Right cardiac atrium (tissue), 5 donors: ENCODE results near the gene RFPL3. TPM values are rescaled to one million over a fixed set of nuclear protein-coding genes. Genes with fewer than 3 reads are reported as not detected.

Source experiments
- ATAC-seq, 2 donors: fragments of 200-7000 bp; cut with Tn5 transposase; one replicate each; pipeline versions ENCODE4 v1.8.0 to v1.9.1; 2020; ENCODE audit warnings: moderate library complexity in 2 of 2, mild to moderate bottlenecking in 1 of 2
- DNase-seq, 3 donors: peaks; one replicate each; pipeline ENCODE4 v3.0.0-alpha.2; 2020
- H3K27ac ChIP-seq: one replicate; pipeline ENCODE4 v1.5.1; 2013; ENCODE audit warnings: mild to moderate bottlenecking, low read length, control low read depth, moderate library complexity
- H3K27me3 ChIP-seq: one replicate; pipeline ENCODE4 v1.6.1; 2013; ENCODE audit not compliant: control insufficient read depth, insufficient read depth
- H3K4me1 ChIP-seq: one replicate; pipeline ENCODE4 v1.6.1; 2013; ENCODE audit warnings: low read length; ENCODE audit not compliant: control insufficient read depth, insufficient read depth
- H3K4me3 ChIP-seq: one replicate; pipeline ENCODE4 v1.5.1; 2013; ENCODE audit warnings: low read length, control low read depth
- H3K9me3 ChIP-seq: one replicate; pipeline ENCODE4 v1.6.1; 2013; ENCODE audit warnings: low read length; ENCODE audit not compliant: control insufficient read depth
- WGBS: extraction: QIAGEN DNeasy Blood & Tissue Kit; methylation state at CpG from one replicate; pipeline ENCODE4 v1.1.7; 2013; 5-methylcytosine and 5-hydroxymethylcytosine counted together
- intact Hi-C, 4 donors: fragments of 100-400 bp; cut with DNase I; formaldehyde crosslinking; loops; one replicate each; pipeline versions ENCODE4 v1.11.0 to v1.14.0; 2022 to 2023
- polyA plus RNA-seq: library from polyadenylated mRNA; stranded (reverse); fragments of 200-250 nt; gene quantifications from one replicate; pipeline ENCODE4 v1.2.3, GENCODE V29; 2013
- total RNA-seq, 4 donors: library from RNA; stranded (reverse); fragmentation: NEBNext Ultra II Directional; extraction: Animal tissue kit (Norgen Biotek cat#: 25700); gene quantifications; one replicate each; pipeline ENCODE4 v1.2.1, GENCODE V29; 2021
- donor health status: healthy with polysubstance abuse.
- donor health status: DM: no; HTN: yes; CAD: no.
- donor health status: DM: no; HTN: no; CAD: no.
- donor health status: DM: no; HTN: yes; CAD: no; lungs with severe emphysema.
- donor health status: DM: yes; HTN: yes; CAD: no.

RFPL3 gene
- total and polyA plus RNA-seq, 5 donors, result not detected

- intact Hi-C loops, result no loop called here
- ATAC-seq, result no peak
- Histone ChIP-seq H3K4me3 (no peak overlapping the region), H3K27ac (no peak overlapping the region), H3K4me1 (no peaks in the 10 kb centered on the region), H3K27me3 (no peaks in the 10 kb centered on the region), H3K9me3 (no peaks in the 10 kb centered on the region)
- DNase-seq, result no peak
- WGBS, result 81% methylated on average over 6 of the region's 6 CpGs
Observed at GRCh38 chr22:32322986-32323385, 34.7 kb upstream of the RFPL3 start.

GRCh38 chr22:32323513-32324164, 34.0 kb upstream of the RFPL3 start:
- intact Hi-C loops, result no loop called here
- WGBS, result 80% methylated on average over 11 of the region's 11 CpGs
- no peak for DNase-seq
- no peaks in the 10 kb centered on the region for H3K4me1 ChIP-seq
- no peak overlapping the region for H3K4me3 ChIP-seq
- no peaks in the 10 kb centered on the region for H3K27me3 ChIP-seq
- ATAC-seq, result no peak
- no peak overlapping the region for H3K27ac ChIP-seq
- H3K9me3 ChIP-seq, result no peaks in the 10 kb centered on the region

DNA sequence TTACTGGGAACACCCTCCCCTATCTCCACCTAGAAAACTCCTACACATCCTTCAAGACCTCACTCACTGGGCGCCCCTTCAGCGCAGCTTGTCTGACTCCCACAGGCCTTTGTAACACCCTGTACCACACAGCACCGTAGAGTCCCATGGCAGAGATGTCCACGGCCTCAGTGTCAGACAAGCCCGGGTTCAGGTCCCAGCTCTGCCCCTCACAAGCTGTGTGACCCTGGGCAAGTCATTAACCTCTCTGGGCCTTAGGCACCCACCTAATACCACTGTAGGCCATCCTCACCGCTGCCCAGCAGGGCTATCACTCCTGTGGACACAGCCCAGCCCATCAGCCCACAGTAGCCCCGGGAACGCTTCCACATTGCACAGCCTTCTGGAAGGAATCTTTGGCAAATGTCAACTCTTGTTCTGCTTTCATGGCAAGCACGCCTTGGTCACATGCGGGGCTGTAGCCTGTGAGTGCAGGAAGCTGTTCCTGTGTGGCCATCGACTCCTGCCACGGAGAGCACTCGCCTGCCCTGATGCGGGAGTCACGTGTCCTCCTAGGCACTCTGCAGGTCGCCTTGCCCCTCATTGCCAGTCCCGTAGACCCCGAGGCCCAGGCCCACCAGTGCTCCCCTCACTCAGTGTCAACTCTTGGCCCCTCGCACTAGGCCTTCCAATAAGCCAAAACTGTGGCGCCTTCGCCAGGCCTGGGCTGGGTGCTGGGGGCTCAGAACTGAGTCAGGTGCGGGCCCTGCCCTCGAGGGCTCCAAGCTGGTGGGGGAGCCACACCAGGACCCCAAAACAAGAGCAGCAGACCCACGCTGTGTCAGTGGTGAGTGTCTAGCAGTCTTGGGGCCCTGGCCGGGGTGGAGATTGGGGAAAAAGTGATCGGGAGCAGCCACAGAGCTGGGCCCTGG, 32.9 kb upstream of the RFPL3 start:
- 79% methylated on average over 26 of the region's 26 CpGs for WGBS
- ATAC-seq, result peak in 1 of 2 donors; percentile 32
- no peaks in the 10 kb centered on the region for H3K27me3 ChIP-seq
- intact Hi-C loops, result no loop called here
- no peak overlapping the region for H3K4me3 ChIP-seq
- H3K4me1 ChIP-seq, result no peaks in the 10 kb centered on the region
- DNase-seq, result no peak
- H3K9me3 ChIP-seq, result no peaks in the 10 kb centered on the region
- H3K27ac ChIP-seq, result no peak overlapping the region

DNA sequence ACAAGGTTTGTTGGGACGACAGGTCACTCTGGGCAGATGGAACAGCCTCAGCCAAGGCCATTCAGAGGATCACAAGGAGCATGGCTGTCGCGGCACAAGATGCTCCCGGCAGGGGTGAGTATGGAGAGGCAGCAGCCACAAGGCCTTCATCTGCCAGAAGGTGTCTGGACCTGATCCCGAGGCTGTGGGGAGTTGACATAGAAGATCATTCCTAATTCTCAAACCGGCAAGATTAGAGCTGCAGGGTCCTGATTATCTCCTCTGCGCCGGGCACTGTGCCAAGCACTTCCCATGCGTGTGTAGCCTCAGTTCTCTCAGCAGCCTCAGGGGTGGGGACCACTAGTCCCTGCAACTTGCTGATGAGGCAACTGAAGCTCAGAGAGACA, 32.3 kb upstream of the RFPL3 start:
- WGBS, result 26% methylated on average over 9 of the region's 9 CpGs
- DNase-seq (peak; percentile 28 to 70 (median 67)), ATAC-seq (no peak)
- no peak overlapping the region for H3K27ac ChIP-seq
- intact Hi-C loops, result no loop called here
- no peak overlapping the region for H3K4me3 ChIP-seq
- H3K27me3 ChIP-seq, result no peaks in the 10 kb centered on the region
- H3K9me3 ChIP-seq, result no peaks in the 10 kb centered on the region
- H3K4me1 ChIP-seq, result no peaks in the 10 kb centered on the region

- 69% methylated on average over 7 of the region's 7 CpGs for WGBS
- ATAC-seq, result no peak
- H3K4me1 ChIP-seq, result no peaks in the 10 kb centered on the region
- no peak overlapping the region for H3K27ac ChIP-seq
- DNase-seq, result no peak
- H3K4me3 ChIP-seq, result no peak overlapping the region
- no peaks in the 10 kb centered on the region for H3K27me3 ChIP-seq
- intact Hi-C loops, result no loop called here
- H3K9me3 ChIP-seq, result no peaks in the 10 kb centered on the region
Observed at GRCh38 chr22:32325811-32326237, 31.8 kb upstream of the RFPL3 start.

GRCh38 chr22:32326647-32327046, 31.0 kb upstream of the RFPL3 start:
- WGBS, result 91% methylated on average over 10 of the region's 10 CpGs
- ATAC-seq, result no peak
- intact Hi-C loops, result no loop called here
- DNase-seq, result no peak
- no peaks in the 10 kb centered on the region for H3K9me3 ChIP-seq
- H3K27me3 ChIP-seq, result no peaks in the 10 kb centered on the region
- no peak overlapping the region for H3K4me3 ChIP-seq
- H3K27ac ChIP-seq, result no peak overlapping the region
- H3K4me1 ChIP-seq, result no peaks in the 10 kb centered on the region

GRCh38 chr22:32327066-32327465, 30.6 kb upstream of the RFPL3 start:
- intact Hi-C loops, result no loop called here
- Histone ChIP-seq H3K9me3 (no peaks in the 10 kb centered on the region), H3K4me3 (no peak overlapping the region), H3K27ac (no peak overlapping the region), H3K27me3 (no peaks in the 10 kb centered on the region), H3K4me1 (no peaks in the 10 kb centered on the region)
- ATAC-seq (no peak), DNase-seq (no peak)
- WGBS, result 77% methylated on average over 4 of the region's 4 CpGs

- Histone ChIP-seq H3K9me3 (no peaks in the 10 kb centered on the region), H3K4me3 (no peak overlapping the region), H3K4me1 (no peaks in the 10 kb centered on the region), H3K27me3 (no peaks in the 10 kb centered on the region), H3K27ac (no peak overlapping the region)
- no peak for DNase-seq
- no peak for ATAC-seq
- intact Hi-C loops, result no loop called here
- WGBS, result 86% methylated on average over 10 of the region's 10 CpGs
Observed at GRCh38 chr22:32327596-32328171, 30.0 kb upstream of the RFPL3 start.

DNA sequence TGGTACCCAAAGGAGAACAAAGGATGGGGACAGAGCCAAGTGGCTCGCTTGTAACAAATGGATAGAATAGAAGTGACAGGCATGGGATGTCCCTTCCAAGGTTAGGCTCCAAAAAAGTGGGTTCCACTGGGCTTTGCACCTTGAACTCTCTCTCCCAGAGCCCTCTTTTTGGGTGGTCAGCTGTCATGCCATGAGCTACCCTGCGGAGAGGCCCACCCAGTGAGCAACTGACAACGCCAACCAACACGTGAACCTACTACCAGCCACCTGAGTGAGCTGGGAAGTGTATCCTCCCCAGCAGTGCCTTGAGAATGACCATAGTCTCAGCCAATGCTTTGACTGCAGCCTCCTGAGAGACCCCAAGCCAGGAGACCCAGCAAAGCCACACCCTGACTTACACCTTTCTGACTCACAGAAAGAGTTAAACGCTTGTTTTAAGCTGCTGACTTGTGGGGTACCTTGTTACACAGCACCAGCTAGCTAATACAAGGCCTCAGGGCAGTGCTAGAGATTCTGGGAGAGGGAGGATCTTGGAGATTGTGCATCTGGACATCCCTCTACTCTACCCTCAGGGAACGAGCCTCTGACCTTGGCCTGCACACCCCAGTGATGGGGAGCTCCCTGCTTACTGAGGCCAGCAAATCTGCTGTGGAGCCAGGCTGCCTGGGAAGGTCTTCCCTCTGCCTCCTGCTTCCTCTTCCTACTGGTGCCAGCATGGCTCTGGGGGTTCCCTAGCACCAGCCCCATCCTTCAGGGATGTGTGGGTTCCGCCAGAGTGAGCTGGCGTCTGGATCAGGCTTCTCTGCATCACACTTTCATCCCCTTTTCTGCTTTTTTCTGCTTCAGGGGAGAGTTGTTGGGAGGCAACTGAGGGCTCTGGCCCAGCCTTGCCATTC, 29.1 kb upstream of the RFPL3 start:
- no peaks in the 10 kb centered on the region for H3K27me3 ChIP-seq
- H3K4me3 ChIP-seq, result no peak overlapping the region
- intact Hi-C loops, result no loop called here
- 86% methylated on average over 8 of the region's 8 CpGs for WGBS
- H3K9me3 ChIP-seq, result no peaks in the 10 kb centered on the region
- ATAC-seq (no peak), DNase-seq (no peak)
- H3K27ac ChIP-seq, result no peak overlapping the region
- H3K4me1 ChIP-seq, result no peaks in the 10 kb centered on the region

DNA sequence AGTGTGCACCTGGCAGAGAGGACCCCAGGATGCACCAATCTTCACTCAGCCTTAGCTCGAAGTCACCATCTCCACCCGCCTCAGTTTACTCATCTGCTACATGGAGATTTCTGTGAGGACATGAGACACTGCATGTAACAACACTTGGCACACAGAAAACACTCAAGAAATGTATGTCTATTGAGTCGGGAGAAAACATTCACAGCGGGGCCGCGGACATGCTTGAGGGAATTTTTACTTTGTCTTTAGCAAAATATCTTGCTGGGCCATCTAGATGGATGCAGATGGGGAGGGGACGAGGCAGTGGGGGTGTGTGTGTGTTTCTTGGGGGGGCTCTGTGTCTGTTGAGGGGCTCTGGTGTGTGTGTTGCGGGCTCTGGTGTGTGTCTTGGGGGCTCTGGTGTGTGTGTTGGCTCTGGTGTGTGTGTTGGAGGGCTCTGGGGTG, 28.4 kb upstream of the RFPL3 start:
- H3K27me3 ChIP-seq, result no peaks in the 10 kb centered on the region
- H3K9me3 ChIP-seq, result no peaks in the 10 kb centered on the region
- H3K4me3 ChIP-seq, result no peak overlapping the region
- H3K27ac ChIP-seq, result no peak overlapping the region
- no peak for DNase-seq
- intact Hi-C loops, result no loop called here
- WGBS, result 89% methylated on average over 8 of the region's 8 CpGs
- no peaks in the 10 kb centered on the region for H3K4me1 ChIP-seq
- no peak for ATAC-seq
